ENCODE measurements around the gene MORC2.

Gene MORC2

DNA sequence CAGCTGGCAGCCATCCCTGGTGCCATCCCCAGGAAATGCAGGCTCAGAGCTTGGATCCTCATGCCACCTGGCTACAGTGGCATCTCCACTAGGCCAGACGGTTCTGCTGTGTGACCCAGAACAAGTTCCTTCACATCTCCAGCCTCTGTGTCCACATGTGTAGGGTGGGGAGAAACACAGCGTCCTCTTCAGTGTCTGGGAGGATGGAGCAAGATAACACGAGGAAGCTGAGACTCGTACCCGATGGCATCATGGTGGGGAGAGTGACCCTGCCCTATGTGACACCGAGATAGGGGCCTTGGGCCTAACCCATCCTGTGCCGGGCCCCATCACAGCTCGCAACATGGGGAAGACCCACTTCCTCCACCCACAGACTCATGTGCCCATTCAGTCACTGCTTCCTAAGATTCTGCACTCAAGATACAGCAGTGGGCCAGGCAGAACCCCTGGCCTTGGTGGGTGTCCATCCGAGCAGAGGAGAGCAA is 78.5 kb downstream of the MORC2 start:
- TF ChIP-seq FOXP2 (optimal IDR thresholded peaks at IDR 0.05; ENCODE audit: borderline replicate concordance, extremely low read depth, extremely low read length, insufficient read depth) (no peak), POLR2AphosphoS5 (IDR thresholded peaks at IDR 0.05; ENCODE audit: low read depth, low read length) (no peak), TAF1 (IDR thresholded peaks at IDR 0.05; ENCODE audit: borderline replicate concordance, insufficient read depth, low read length) (no peak), SIN3A (IDR thresholded peaks at IDR 0.05; ENCODE audit: borderline replicate concordance, insufficient read depth, low read length) (no peak)
- TF ChIP-seq, protein P1, sequence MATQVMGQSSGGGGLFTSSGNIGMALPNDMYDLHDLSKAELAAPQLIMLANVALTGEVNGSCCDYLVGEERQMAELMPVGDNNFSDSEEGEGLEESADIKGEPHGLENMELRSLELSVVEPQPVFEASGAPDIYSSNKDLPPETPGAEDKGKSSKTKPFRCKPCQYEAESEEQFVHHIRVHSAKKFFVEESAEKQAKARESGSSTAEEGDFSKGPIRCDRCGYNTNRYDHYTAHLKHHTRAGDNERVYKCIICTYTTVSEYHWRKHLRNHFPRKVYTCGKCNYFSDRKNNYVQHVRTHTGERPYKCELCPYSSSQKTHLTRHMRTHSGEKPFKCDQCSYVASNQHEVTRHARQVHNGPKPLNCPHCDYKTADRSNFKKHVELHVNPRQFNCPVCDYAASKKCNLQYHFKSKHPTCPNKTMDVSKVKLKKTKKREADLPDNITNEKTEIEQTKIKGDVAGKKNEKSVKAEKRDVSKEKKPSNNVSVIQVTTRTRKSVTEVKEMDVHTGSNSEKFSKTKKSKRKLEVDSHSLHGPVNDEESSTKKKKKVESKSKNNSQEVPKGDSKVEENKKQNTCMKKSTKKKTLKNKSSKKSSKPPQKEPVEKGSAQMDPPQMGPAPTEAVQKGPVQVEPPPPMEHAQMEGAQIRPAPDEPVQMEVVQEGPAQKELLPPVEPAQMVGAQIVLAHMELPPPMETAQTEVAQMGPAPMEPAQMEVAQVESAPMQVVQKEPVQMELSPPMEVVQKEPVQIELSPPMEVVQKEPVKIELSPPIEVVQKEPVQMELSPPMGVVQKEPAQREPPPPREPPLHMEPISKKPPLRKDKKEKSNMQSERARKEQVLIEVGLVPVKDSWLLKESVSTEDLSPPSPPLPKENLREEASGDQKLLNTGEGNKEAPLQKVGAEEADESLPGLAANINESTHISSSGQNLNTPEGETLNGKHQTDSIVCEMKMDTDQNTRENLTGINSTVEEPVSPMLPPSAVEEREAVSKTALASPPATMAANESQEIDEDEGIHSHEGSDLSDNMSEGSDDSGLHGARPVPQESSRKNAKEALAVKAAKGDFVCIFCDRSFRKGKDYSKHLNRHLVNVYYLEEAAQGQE (IDR thresholded peaks at IDR 0.05; ENCODE audit: insufficient read depth in 1 of 2, low read depth in 2 of 2, low read length in 2 of 2), result no peak

DNA sequence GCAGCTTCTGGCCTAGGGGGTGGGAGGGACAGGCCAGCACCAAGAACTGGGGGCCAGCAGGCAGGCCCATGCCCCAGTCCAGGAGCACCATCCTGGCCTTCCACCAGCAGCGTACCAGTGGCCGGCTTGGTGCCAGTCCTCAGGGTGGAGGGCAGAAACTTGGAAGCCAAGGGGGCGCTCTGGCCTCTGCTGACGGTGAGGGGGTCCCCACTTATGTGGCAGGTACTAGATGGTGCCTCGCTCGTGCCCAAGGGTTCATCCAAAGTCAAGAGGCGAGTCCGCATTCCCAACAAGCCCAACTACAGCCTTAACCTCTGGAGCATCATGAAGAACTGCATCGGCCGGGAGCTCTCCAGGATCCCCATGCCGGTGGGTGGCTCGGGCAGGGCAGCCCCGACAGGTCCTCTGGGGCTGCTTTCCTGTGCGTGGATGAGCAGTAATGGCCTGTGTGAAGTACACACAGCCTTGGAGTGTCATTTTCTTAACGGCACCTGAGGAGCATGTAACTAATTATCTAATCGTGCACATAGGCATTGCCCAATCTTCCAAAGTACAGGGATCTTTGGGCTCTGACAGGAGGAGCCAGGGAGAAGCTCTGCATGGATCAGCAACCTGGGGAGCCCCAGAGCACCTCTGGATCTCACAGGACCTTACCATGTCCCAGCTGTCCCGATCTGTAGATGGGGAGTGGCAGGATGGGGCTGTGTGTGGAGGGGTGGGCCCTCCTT is 79.1 kb downstream of the MORC2 start:
- TF ChIP-seq, protein P1 (IDR thresholded peaks at IDR 0.05; ENCODE audit: insufficient read depth in 1 of 2, low read depth in 2 of 2, low read length in 2 of 2), result no peak
- no peak for TF ChIP-seq POLR2AphosphoS5 (IDR thresholded peaks at IDR 0.05; ENCODE audit: low read depth, low read length)
- no peak for TF ChIP-seq FOXP2 (optimal IDR thresholded peaks at IDR 0.05; ENCODE audit: borderline replicate concordance, extremely low read depth, extremely low read length, insufficient read depth)
- TF ChIP-seq SIN3A (IDR thresholded peaks at IDR 0.05; ENCODE audit: borderline replicate concordance, insufficient read depth, low read length), result no peak
- TF ChIP-seq TAF1 (IDR thresholded peaks at IDR 0.05; ENCODE audit: borderline replicate concordance, insufficient read depth, low read length), result no peak

DNA sequence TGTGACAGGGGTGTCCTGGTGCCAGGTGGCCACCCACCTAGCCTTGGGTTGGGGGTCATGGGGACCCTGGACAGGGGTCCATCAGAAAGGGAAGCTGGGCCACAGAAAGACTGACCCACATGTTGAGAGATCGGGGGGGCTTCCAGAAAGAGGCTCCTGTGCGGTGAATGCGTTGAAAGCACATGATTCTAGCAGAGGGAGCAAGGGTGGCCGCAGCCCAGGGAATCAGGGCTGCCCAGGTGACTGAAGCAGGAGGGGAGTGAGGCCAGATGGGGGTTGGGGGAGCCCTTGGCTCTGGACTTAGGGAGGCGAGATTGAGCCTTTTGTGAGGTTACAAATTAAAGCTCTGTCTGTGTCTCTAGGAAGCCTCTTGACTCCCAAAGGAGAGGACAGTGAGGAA is 80.7 kb downstream of the MORC2 start:
- no peak for TF ChIP-seq FOXP2 (optimal IDR thresholded peaks at IDR 0.05; ENCODE audit: borderline replicate concordance, extremely low read depth, extremely low read length, insufficient read depth)

DNA sequence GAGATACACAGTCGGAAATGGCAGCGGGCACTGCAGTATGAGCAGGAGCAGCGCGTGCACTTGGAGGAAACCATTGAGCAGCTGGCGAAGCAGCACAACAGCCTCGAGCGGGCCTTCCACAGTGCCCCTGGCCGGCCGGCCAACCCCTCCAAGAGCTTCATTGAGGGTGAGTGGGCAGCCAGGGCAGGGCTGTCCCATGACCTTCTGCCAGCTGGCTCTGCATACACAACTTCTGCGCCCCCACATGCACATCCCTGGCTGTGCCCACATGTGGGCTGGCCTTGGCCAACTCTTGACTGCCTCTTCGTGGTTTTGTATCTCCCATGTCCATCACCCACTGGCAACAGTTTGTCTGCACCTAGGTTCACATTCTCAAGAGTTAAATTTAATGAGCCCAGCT is 81.1 kb downstream of the MORC2 start:
- no peak for TF ChIP-seq SIN3A (IDR thresholded peaks at IDR 0.05; ENCODE audit: borderline replicate concordance, insufficient read depth, low read length)
- TF ChIP-seq TAF1 (IDR thresholded peaks at IDR 0.05; ENCODE audit: borderline replicate concordance, insufficient read depth, low read length), result no peak

DNA sequence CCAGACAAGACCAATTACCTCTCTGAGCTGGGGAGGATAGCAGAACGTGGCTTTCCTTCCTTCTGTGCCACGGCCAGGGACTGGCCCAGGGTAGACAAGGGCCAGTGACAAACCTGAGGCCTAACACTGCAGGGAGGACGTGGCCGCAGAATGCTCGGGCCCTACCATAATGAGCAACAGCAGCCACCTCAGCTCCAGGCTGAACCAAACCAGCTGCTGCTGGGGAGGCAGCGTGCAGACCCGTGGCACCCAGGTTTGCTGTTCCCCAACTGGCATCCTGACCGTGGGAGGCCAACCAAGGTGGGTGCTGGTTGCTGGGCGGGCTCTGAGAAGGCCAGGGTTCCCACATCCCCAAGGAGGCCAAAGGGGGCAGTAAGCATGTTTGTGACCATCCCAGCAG is 83.0 kb downstream of the MORC2 start:
- no peak for TF ChIP-seq POLR2AphosphoS5 (IDR thresholded peaks at IDR 0.05; ENCODE audit: low read depth, low read length)
- TF ChIP-seq FOXP2 (optimal IDR thresholded peaks at IDR 0.05; ENCODE audit: borderline replicate concordance, extremely low read depth, extremely low read length, insufficient read depth), result no peak
- TF ChIP-seq, protein P1 (IDR thresholded peaks at IDR 0.05; ENCODE audit: insufficient read depth in 1 of 2, low read depth in 2 of 2, low read length in 2 of 2), result no peak
- no peak for TF ChIP-seq TAF1 (IDR thresholded peaks at IDR 0.05; ENCODE audit: borderline replicate concordance, insufficient read depth, low read length)
- TF ChIP-seq SIN3A (IDR thresholded peaks at IDR 0.05; ENCODE audit: borderline replicate concordance, insufficient read depth, low read length), result no peak

DNA sequence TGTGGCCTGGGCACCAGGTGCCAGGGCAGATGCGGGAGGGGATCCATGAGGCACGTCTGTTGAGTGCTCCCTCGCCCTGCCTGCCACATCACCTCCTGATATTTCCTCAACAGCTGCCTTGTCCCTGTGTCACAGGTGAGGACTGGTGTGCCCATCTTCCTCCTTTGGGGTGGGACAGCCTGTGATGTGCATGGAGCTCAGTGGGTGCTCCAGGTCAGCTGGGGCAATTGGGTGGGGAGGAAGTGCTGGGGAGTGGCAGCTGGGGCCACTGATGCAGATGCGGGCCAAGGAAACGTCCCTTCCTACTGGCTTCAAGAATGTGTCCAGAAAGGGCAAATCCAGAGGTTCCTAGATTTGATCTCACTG is 83.6 kb downstream of the MORC2 start:
- no peak for TF ChIP-seq TAF1 (IDR thresholded peaks at IDR 0.05; ENCODE audit: borderline replicate concordance, insufficient read depth, low read length)
- TF ChIP-seq, protein P1 (IDR thresholded peaks at IDR 0.05; ENCODE audit: insufficient read depth in 1 of 2, low read depth in 2 of 2, low read length in 2 of 2), result no peak
- TF ChIP-seq POLR2AphosphoS5 (IDR thresholded peaks at IDR 0.05; ENCODE audit: low read depth, low read length), result no peak
- no peak for TF ChIP-seq FOXP2 (optimal IDR thresholded peaks at IDR 0.05; ENCODE audit: borderline replicate concordance, extremely low read depth, extremely low read length, insufficient read depth)
- no peak for TF ChIP-seq SIN3A (IDR thresholded peaks at IDR 0.05; ENCODE audit: borderline replicate concordance, insufficient read depth, low read length)

All from PFSK-1 (cell line).